PC-3 (cell line): ENCODE results near the gene SMAD5.

Experiments used
- CTCF ChIP-seq: fragments of 300-600 bp; sonication (generic); conservative IDR thresholded peaks from 2 replicates; pipeline ENCODE4 v1.5.1; 2017; ENCODE audit warnings: antibody characterized with exemption, low read depth, mild to moderate bottlenecking, low read length
- EZH2 ChIP-seq: fragments of 300-600 bp; sonication (generic); IDR thresholded peaks from one replicate; pipeline ENCODE4 v1.6.1; 2017; ENCODE audit warnings: antibody characterized with exemption, mild to moderate bottlenecking, low read length; ENCODE audit not compliant: unreplicated experiment

GRCh38 chr5:136190091-136190720 is 57.6 kb downstream of the SMAD5 start:
- TF ChIP-seq CTCF (no peak), EZH2 (no peak)
